Uterus (tissue), 2 donors: ENCODE measurements around the gene DAB2.

ENCODE experiments used
- CTCF ChIP-seq, 4 experiments: fragments of 200-600 bp in 2 of 4; fragments of 450-650 bp in 2 of 4; sonication (generic) in 2 of 4; IDR thresholded peaks; one replicate each; pipeline ENCODE4 v1.5.1; 2016 to 2019; ENCODE audit warnings: antibody characterized with exemption in 4 of 4, mild to moderate bottlenecking in 2 of 4, moderate library complexity in 1 of 4
- POLR2A ChIP-seq, 2 donors: fragments of 450-650 bp; IDR thresholded peaks; one replicate each; pipeline ENCODE4 v1.6.1; 2016; ENCODE audit warnings: antibody characterized with exemption in 2 of 2, mild to moderate bottlenecking in 1 of 2, moderate library complexity in 1 of 2

GRCh38 chr5:39432696-39433530, 8.1 kb upstream of the DAB2 start:
- TF ChIP-seq CTCF (IDR thresholded peaks at IDR 0.05) = no peak
- no peak for TF ChIP-seq POLR2A (IDR thresholded peaks at IDR 0.05)
